A673 (cell line): ENCODE results near the gene ALDH3B1.

Experiments used
- EZH2 ChIP-seq: fragments of 200-600 bp; sonication (generic); IDR thresholded peaks from 2 replicates; pipeline ENCODE4 v1.6.1; 2017; ENCODE audit warnings: borderline replicate concordance, low read depth, mild to moderate bottlenecking, mixed read lengths, antibody characterized with exemption, low read length; ENCODE audit not compliant: poor library complexity, severe bottlenecking
- TF ChIP-seq, protein P1 (sequence below): fragments of 300-800, 200-600 bp; sonication (generic); conservative IDR thresholded peaks from 2 replicates; pipeline ENCODE4 v1.5.1; 2017; ENCODE audit warnings: low read depth, mild to moderate bottlenecking, antibody characterized with exemption, low read length, moderate library complexity, mixed read lengths

DNA sequence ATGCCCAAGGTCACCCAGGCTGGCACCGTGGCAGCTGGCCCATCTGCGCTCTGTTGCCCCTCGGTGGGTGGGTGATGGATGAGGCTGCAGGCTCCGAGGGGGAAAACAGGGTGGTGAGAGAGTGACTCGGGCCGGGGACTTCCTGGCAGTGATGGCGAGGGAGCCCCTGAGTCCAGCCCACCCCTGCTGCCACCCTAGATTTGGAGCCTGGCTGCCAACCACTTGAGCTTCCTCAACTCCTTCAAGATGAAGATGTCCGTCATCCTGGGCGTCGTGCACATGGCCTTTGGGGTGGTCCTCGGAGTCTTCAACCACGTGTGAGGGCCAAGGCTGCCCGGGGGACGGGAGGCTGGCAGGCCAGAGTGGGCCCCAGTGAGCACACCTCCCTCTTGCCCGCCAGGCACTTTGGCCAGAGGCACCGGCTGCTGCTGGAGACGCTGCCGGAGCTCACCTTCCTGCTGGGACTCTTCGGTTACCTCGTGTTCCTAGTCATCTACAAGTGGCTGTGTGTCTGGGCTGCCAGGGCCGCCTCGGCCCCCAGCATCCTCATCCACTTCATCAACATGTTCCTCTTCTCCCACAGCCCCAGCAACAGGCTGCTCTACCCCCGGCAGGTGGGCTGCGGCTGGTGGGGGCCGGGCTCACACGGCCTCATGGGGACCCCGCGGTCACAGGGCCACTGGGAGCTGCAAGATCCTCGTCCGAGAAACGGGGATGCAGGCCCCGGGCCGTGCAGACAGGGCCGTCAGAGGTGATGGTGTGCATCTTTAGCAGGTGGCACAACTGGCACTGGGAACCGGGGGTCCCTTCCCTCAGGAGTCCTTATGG lies 38.8 kb downstream of the ALDH3B1 start:
- no peak for TF ChIP-seq EZH2
- TF ChIP-seq, protein P1, sequence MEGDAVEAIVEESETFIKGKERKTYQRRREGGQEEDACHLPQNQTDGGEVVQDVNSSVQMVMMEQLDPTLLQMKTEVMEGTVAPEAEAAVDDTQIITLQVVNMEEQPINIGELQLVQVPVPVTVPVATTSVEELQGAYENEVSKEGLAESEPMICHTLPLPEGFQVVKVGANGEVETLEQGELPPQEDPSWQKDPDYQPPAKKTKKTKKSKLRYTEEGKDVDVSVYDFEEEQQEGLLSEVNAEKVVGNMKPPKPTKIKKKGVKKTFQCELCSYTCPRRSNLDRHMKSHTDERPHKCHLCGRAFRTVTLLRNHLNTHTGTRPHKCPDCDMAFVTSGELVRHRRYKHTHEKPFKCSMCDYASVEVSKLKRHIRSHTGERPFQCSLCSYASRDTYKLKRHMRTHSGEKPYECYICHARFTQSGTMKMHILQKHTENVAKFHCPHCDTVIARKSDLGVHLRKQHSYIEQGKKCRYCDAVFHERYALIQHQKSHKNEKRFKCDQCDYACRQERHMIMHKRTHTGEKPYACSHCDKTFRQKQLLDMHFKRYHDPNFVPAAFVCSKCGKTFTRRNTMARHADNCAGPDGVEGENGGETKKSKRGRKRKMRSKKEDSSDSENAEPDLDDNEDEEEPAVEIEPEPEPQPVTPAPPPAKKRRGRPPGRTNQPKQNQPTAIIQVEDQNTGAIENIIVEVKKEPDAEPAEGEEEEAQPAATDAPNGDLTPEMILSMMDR: no peak
